AG09319 (cell line): Measurements from ENCODE around the gene HRC.

Source experiments
- DNase-seq: peaks from one replicate; pipeline ENCODE4 v3.0.0-alpha.2; 2010; ENCODE audit warnings: low read depth; ENCODE audit errors: extremely low read depth
- CTCF ChIP-seq: IDR thresholded peaks from 2 replicates; pipeline ENCODE4 v1.5.1; 2011; ENCODE audit warnings: low read depth, mild to moderate bottlenecking, inconsistent platforms, low read length, moderate library complexity

HRC gene

GRCh38 chr19:49120325-49120683 lies 34.9 kb downstream of the HRC start:
- no peak for TF ChIP-seq CTCF
- DNase-seq = no peak

- TF ChIP-seq CTCF = no peak
- no peak for DNase-seq
These were observed 35.5 kb downstream of the HRC start, which contains the start of gene PPFIA3 for GRCh38 chr19:49119411-49120324. TSS of gene PPFIA3 (plus strand) at chr19:49119544. CDS start at chr19:49127874, 8,330 bp downstream.

- peak; percentile 86 for DNase-seq
- no peak; the same call in 1 of the 2 replicates for TF ChIP-seq CTCF
These were observed 36.4 kb downstream of the HRC start, which contains the start of gene C19orf73 for GRCh38 chr19:49118565-49119410. TSS of gene C19orf73 (minus strand) at chr19:49119143. CDS start at chr19:49119022, 121 bp downstream.

- TF ChIP-seq CTCF = no peak
- no peak for DNase-seq
These were observed 37.3 kb downstream of the HRC start for GRCh38 chr19:49117677-49118564.

GRCh38 chr19:49116544-49116943 lies 38.7 kb downstream of the HRC start:
- DNase-seq = no peak
- TF ChIP-seq CTCF = no peak

- no peak for DNase-seq
- TF ChIP-seq CTCF = no peak
These were observed 40.4 kb downstream of the HRC start for GRCh38 chr19:49114630-49115363.
